ENCODE measurements around the gene EIF4G3.

DNA sequence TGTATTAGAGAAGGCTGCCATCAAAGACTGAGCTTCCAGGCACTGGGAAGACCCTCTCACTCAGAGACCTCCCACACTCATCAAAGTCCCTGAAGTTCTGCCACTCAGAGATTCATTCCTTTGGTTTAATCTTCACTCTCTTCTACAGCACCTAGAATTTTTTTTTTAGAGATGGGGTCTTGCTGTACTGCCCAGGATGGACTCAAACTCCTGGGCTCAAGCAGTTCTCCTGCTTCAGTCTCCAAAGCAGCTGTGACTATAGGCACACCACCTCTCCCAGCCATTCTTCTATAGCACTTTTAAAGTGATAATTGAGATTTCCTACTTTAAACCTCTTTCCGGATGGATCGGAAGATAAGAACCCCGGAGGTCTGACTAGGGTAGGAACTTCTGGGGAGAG lies 385.9 kb downstream of the EIF4G3 start:
- TF ChIP-seq, protein P1, sequence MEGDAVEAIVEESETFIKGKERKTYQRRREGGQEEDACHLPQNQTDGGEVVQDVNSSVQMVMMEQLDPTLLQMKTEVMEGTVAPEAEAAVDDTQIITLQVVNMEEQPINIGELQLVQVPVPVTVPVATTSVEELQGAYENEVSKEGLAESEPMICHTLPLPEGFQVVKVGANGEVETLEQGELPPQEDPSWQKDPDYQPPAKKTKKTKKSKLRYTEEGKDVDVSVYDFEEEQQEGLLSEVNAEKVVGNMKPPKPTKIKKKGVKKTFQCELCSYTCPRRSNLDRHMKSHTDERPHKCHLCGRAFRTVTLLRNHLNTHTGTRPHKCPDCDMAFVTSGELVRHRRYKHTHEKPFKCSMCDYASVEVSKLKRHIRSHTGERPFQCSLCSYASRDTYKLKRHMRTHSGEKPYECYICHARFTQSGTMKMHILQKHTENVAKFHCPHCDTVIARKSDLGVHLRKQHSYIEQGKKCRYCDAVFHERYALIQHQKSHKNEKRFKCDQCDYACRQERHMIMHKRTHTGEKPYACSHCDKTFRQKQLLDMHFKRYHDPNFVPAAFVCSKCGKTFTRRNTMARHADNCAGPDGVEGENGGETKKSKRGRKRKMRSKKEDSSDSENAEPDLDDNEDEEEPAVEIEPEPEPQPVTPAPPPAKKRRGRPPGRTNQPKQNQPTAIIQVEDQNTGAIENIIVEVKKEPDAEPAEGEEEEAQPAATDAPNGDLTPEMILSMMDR (conservative IDR thresholded peaks at IDR 0.05; ENCODE audit: low read depth, low read length), result no peak
- no peak for TF ChIP-seq EZH2 (IDR thresholded peaks at IDR 0.05; ENCODE audit: borderline replicate concordance, low read depth, low read length, poor library complexity, severe bottlenecking)

Data from A673 (cell line).